CD4-positive, CD25-positive, alpha-beta regulatory T cell (primary cell): Measurements from ENCODE around the gene SLC19A1. TPM values are rescaled to one million over a fixed set of nuclear protein-coding genes. Genes with fewer than 3 reads are reported as not detected.

Experiments
- ATAC-seq, 2 donors: fragments of 150-1000 bp; cut with Tn5 transposase; one replicate each; pipeline ENCODE4 v1.10.0; 2021; ENCODE audit warnings: low read depth in 2 of 2, moderate number of reproducible peaks in 2 of 2, moderate library complexity in 1 of 2
- DNase-seq, 3 donors: peaks; one replicate each; pipeline versions ENCODE4 v3.0.0 to v3.0.0-alpha.2; 2012 to 2022; ENCODE audit warnings: mixed read lengths in 1 of 3
- H3K27ac ChIP-seq: one replicate; pipeline ENCODE4 v1.7.0; 2013; ENCODE audit warnings: mild to moderate bottlenecking, low read length; ENCODE audit not compliant: insufficient read depth, poor library complexity, severe bottlenecking
- H3K27me3 ChIP-seq: one replicate; pipeline ENCODE4 v1.7.0; 2013; ENCODE audit warnings: low read length; ENCODE audit not compliant: control insufficient read depth, insufficient read depth
- H3K36me3 ChIP-seq: one replicate; pipeline ENCODE4 v1.7.0; 2013; ENCODE audit warnings: mild to moderate bottlenecking, low read length, moderate library complexity; ENCODE audit not compliant: control insufficient read depth, insufficient read depth
- H3K4me1 ChIP-seq: 2 replicates; pipeline ENCODE4 v1.7.0; 2013; ENCODE audit warnings: mild to moderate bottlenecking, low read length; ENCODE audit not compliant: insufficient read depth, control insufficient read depth, poor library complexity, severe bottlenecking
- H3K4me3 ChIP-seq: one replicate; pipeline ENCODE4 v1.7.0; 2013; ENCODE audit warnings: low read depth, mild to moderate bottlenecking, low read length, moderate library complexity
- H3K9me3 ChIP-seq, 2 experiments: 1 replicate in 1 of 2; 2 replicates in 1 of 2; pipeline ENCODE4 v1.7.0; 2013; ENCODE audit warnings: low read length in 2 of 2, mild to moderate bottlenecking in 1 of 2, moderate library complexity in 1 of 2; ENCODE audit not compliant: control insufficient read depth in 2 of 2
- H3K27ac Mint-ChIP-seq, 3 donors: one replicate each; pipeline ENCODE4 v1.8.0; 2020 to 2022; ENCODE audit warnings: mild to moderate bottlenecking in 3 of 3, mixed read lengths in 3 of 3, moderate library complexity in 2 of 3
- H3K27me3 Mint-ChIP-seq: one replicate; pipeline ENCODE4 v1.8.0; 2022; ENCODE audit warnings: mild to moderate bottlenecking, mixed read lengths
- H3K36me3 Mint-ChIP-seq: one replicate; pipeline ENCODE4 v1.8.0; 2020; ENCODE audit warnings: mixed read lengths
- H3K4me1 Mint-ChIP-seq, 4 donors: one replicate each; pipeline ENCODE4 v1.8.0; 2020 to 2022; ENCODE audit warnings: mixed read lengths in 4 of 4, mild to moderate bottlenecking in 1 of 4
- H3K4me3 Mint-ChIP-seq, 4 donors: one replicate each; pipeline ENCODE4 v1.8.0; 2020 to 2022; ENCODE audit warnings: mild to moderate bottlenecking in 4 of 4, mixed read lengths in 4 of 4, moderate library complexity in 3 of 4
- H3K9me3 Mint-ChIP-seq, 7 donors: one replicate each; pipeline ENCODE4 v1.8.0; 2020 to 2022; ENCODE audit warnings: mixed read lengths in 7 of 7, mild to moderate bottlenecking in 3 of 7, moderate library complexity in 2 of 7
- polyA plus RNA-seq, 4 donors: library from polyadenylated mRNA; unstranded; fragments of 300-500 nt; fragmentation: Illumina TruSeq; gene quantifications; one replicate each; pipeline ENCODE4 v1.2.3, GENCODE V29; 2021
- total RNA-seq: library from RNA; stranded (reverse); gene quantifications from one replicate; pipeline ENCODE4 v1.2.3, GENCODE V29; 2022

The SLC19A1 gene
- total and polyA plus RNA-seq, 5 donors from 2014 or later, result 4.7 to 10.8 (median 5.3) TPM

DNA sequence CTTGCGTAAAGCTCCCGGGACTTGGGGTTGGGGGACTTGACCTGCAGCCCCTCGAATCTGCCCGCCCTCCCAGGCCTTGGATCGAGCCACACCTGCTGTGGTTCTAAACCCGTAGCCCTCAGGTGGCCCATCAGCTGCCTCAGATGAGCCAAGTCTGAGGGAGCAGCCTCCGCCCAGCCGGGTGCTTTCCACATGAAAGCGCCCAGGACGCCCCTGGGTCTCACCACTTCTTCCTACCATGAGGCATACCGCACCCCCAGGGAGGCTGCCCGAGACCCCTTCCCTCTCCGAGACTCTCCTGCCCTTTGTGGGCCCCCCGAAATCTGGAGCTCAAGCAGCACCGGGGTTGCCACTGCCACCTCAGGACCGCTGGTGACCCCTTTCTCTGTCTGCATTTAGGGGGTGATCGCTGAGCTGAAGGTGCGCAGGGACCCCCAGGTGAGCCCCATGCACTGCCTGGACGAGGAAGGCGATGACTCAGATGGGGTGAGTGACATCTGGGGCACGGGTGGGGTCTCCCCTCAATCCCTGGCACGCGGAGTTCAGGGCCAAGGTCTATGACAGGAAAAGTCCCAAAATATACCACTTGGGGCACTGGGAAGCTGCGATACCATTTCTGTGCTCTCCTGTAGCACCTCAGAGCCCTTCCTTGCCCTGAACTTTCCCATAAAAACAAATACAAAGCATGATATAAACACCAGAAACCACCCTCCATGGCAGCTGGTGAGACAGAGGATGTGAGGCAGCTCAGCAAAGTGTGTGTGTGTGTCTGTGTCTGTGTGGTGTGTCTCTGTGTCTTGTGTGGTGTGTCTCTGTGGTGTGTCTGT, 68.5 kb downstream of the SLC19A1 start:
- Histone ChIP-seq H3K4me1 (peaks cover 15% of the 10 kb centered on the region), H3K27ac (no peak overlapping the region), H3K9me3 (no peaks in the 10 kb centered on the region), H3K27me3 (no peaks in the 10 kb centered on the region), H3K4me3 (no peak overlapping the region), H3K36me3 (no peaks in the 10 kb centered on the region)
- no peak for DNase-seq
- Mint-ChIP-seq H3K36me3 (no peaks in the 10 kb centered on the region), H3K4me3 (peak overlapping the region in 1 of 4 donors; percentile 49), H3K27me3 (no peaks in the 10 kb centered on the region), H3K4me1 (peaks cover 5 to 37% (median 21%) of the 10 kb centered on the region in 4 donors), H3K27ac (peak overlapping the region in 2 of 3 donors; percentile 87 to 88), H3K9me3 (no peaks in the 10 kb centered on the region)
- no peak for ATAC-seq

DNA sequence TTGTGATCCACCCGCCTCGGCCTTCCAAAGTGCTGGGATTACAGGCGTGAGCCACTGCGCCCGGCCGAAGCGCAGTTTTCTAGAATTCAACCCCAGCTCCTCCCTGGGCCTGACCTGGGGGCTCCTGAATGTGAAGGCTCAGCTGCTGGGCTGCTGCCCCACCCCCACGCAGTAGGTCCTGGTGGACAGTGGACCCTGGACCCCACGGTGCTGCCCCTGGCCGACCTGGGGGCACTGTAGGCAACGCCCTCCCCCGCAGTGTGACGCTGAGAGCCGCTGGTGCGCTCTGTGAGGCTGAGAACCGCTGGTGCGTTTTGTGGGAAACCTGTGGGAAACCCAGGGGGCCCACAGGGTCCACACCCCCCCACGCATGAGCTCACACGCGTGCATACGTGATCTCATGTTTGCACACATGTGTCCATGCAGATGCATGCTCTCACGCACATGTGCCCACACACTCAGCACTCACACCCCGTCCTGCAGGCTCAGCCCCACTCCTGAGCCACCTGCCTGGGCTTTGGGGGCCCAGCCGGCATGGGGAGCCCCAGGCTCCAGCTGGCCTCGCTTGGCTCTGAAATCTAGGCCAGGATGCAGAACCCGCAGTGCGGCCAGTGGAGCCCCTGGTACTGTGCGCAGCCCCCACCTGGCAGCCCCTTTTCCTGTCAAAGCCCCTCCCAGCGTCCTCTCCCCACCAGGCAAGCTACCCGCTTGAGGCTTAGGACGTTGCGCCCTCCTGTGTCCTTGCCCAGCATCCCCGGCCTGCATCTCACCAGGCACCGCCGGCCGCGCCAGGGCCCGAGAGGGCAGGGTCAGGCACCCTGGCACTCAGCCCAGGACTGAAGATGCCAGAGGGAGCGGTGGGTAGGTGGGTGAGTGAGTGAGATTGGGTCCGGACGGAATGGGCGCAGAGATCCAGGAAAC, 69.5 kb downstream of the SLC19A1 start:
- Mint-ChIP-seq H3K27me3 (no peaks in the 10 kb centered on the region), H3K4me3 (no peak overlapping the region), H3K9me3 (no peaks in the 10 kb centered on the region), H3K27ac (no peak overlapping the region), H3K36me3 (no peaks in the 10 kb centered on the region), H3K4me1 (peaks cover 5 to 29% (median 13%) of the 10 kb centered on the region in 4 donors)
- Histone ChIP-seq H3K36me3 (no peaks in the 10 kb centered on the region), H3K4me3 (no peak overlapping the region), H3K4me1 (peaks cover 5% of the 10 kb centered on the region), H3K27ac (no peak overlapping the region), H3K27me3 (no peaks in the 10 kb centered on the region), H3K9me3 (no peaks in the 10 kb centered on the region)
- no peak for DNase-seq
- no peak for ATAC-seq

DNA sequence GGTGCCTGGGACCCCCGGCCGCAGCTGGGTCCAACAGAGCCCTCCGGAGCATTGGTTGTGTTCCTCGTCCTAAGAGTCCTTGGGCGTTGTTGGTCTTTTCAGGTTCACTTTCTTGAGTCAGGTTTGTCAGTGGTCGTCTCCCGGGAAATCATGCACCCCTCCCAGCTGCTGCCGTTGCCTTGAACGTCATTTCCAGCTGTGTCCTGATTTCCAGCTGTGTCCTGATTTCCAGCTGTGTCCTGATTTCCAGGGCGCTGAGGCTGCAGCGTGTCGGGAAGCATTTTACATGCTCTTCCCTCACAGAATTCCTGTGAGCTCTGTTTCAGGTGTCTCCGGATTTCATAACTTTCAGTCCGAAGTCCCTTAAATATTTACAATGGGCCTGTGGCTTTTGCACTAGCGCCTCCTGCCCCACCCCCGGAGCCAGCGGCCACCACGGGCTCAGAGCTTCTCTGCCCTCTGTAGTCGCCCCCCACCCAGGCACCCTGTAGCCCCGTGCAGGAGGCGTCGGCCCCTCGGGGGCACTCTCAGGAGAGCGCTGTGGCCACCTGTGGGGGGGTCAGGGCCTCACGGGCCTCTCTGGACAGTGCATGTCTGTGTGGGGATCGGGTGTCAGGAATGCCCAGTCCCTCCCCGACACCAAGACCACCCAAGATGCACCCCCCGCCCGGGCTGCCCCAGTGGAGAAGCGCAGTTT, 70.6 kb downstream of the SLC19A1 start:
- H3K27me3 Mint-ChIP-seq, result no peaks in the 10 kb centered on the region
- no peaks in the 10 kb centered on the region for H3K9me3 Mint-ChIP-seq
- H3K9me3 ChIP-seq, result no peaks in the 10 kb centered on the region
- H3K4me1 ChIP-seq, result no peaks in the 10 kb centered on the region
- H3K27ac ChIP-seq, result no peak overlapping the region
- H3K4me3 Mint-ChIP-seq, result no peak overlapping the region
- DNase-seq, result no peak
- no peaks in the 10 kb centered on the region for H3K27me3 ChIP-seq
- no peaks in the 10 kb centered on the region for H3K36me3 ChIP-seq
- no peak overlapping the region for H3K4me3 ChIP-seq
- no peaks in the 10 kb centered on the region for H3K36me3 Mint-ChIP-seq
- no peak overlapping the region for H3K27ac Mint-ChIP-seq
- H3K4me1 Mint-ChIP-seq, result peaks cover 4 to 25% (median 12%) of the 10 kb centered on the region in 4 donors
- no peak for ATAC-seq

DNA sequence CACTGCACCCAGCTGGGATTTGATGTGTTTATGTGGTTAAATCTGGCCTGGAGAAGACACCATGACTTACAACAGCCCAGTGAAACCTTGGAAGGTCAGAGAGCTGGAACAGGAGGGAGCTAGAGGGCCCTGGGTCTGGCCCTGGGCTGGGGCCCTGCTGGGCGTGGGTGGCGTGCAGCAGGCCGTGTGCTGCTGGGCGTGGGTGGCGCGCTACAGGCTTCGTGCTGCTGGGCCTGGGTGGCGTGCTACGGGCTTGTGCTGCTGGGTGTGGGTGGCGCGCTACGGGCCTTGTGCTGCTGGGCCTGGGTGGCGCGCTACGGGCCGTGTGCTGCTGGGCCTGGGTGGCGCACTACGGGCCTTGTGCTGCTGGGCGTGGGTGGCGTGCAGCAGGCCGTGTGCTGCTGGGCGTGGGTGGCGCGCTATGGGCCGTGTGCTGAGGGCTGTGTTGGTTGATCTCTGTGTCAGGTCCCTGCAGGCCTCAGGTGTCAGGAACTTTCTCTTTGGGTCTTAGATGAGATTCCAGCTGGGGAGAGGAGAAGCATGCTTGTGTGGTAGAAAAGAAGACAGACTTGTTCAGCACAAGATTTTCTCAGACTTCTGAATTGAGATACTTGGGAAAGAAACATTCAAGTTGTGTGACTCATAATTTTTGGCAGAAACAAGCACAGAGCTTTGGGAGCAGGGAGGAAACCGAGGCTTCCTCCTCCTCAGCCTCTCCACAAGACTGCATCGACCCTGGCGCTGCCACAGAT, 71.3 kb downstream of the SLC19A1 start:
- Histone ChIP-seq H3K4me1 (no peaks in the 10 kb centered on the region), H3K36me3 (no peaks in the 10 kb centered on the region), H3K27me3 (no peaks in the 10 kb centered on the region), H3K4me3 (no peak overlapping the region), H3K9me3 (no peaks in the 10 kb centered on the region), H3K27ac (no peak overlapping the region)
- Mint-ChIP-seq H3K4me1 (peaks cover 0 to 19% (median 8%) of the 10 kb centered on the region in 4 donors), H3K27ac (peak overlapping the region in 2 of 3 donors; percentile 91 to 95), H3K27me3 (no peaks in the 10 kb centered on the region), H3K36me3 (no peaks in the 10 kb centered on the region), H3K4me3 (peak overlapping the region in 1 of 4 donors; percentile 65), H3K9me3 (no peaks in the 10 kb centered on the region)
- ATAC-seq (peak; percentile 81 to 90), DNase-seq (peak in 2 of 3 donors; percentile 14 to 79)

DNA sequence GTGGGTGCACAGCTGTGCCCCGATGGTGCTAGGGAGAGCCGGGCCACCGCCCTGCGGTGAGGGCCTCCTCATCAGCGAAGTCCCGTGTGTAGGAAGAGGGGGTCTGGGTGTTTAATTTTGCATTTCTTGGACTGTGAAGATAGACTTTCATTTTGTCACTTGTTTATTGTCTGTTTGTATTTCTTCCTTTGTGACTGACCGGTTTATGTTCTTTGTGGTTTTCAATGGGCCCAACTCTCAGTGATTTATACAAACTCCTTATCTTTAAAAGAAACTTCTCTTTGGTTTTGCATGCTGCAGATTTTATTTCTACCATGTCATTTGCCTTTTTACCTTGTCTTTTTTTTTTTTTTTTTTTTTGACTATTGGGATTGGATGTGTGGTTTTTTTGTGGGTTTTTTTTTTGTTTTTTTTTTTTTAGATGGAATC, 72.1 kb downstream of the SLC19A1 start:
- no peaks in the 10 kb centered on the region for H3K9me3 ChIP-seq
- ATAC-seq (no peak), DNase-seq (no peak)
- no peak overlapping the region for H3K4me3 ChIP-seq
- H3K36me3 ChIP-seq, result no peaks in the 10 kb centered on the region
- peaks cover 0 to 21% (median 8%) of the 10 kb centered on the region in 4 donors for H3K4me1 Mint-ChIP-seq
- no peaks in the 10 kb centered on the region for H3K4me1 ChIP-seq
- peaks cover under 1% of the 10 kb centered on the region for H3K27me3 Mint-ChIP-seq
- H3K27ac ChIP-seq, result no peak overlapping the region
- H3K4me3 Mint-ChIP-seq, result no peak overlapping the region
- no peaks in the 10 kb centered on the region for H3K36me3 Mint-ChIP-seq
- H3K27ac Mint-ChIP-seq, result peak overlapping the region in 2 of 3 donors; percentile 42 to 80
- H3K27me3 ChIP-seq, result no peaks in the 10 kb centered on the region
- peaks cover 0 to 2% (median 0%) of the 10 kb centered on the region in 7 donors for H3K9me3 Mint-ChIP-seq

DNA sequence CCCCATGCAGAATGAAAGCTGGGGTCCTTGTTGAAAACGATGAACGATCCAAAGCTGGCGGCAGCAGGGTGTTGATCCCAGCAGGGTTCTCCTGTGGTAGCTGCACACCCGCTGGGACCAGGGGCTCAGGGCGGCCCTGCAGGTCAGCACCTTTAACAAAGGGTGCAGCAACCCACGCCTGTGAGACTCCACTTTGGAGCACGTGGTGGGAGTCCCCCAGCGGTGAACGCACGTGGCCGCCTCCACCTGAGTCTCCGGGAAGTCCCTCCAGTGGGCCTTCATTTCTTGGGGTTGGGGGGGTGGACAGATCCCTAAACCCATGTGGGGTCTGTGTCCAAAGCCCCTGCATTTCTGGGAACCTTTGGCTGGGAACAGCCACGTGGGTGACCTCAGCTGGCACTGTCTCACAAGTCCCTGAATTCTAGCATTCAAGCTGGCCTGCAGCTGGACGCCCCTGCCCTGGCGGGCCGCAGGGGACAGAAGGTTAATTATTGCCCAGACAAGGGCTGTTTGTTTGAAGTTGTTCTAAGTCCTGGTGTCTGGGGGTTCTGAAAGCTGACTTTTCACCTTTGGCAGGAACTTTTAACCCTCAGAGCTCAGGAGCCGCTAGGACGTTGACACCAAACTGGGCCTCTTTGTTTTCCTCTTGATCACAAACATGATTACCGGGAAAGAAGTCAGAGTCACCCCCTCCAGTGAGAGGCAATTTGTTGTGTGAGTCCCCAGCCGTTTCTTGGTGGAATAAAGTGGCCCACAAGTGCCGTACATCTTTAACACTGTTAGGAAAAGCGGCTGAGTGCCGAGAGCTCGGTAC, 72.8 kb downstream of the SLC19A1 start:
- H3K27ac ChIP-seq, result no peak overlapping the region
- H3K27ac Mint-ChIP-seq, result peak overlapping the region in 2 of 3 donors; percentile 42 to 80
- H3K4me1 ChIP-seq, result no peaks in the 10 kb centered on the region
- no peaks in the 10 kb centered on the region for H3K36me3 Mint-ChIP-seq
- no peaks in the 10 kb centered on the region for H3K9me3 ChIP-seq
- DNase-seq, result no peak
- no peaks in the 10 kb centered on the region for H3K36me3 ChIP-seq
- peaks cover 0 to 3% (median 0%) of the 10 kb centered on the region in 7 donors for H3K9me3 Mint-ChIP-seq
- H3K27me3 ChIP-seq, result no peaks in the 10 kb centered on the region
- no peak overlapping the region for H3K4me3 Mint-ChIP-seq
- ATAC-seq, result no peak
- H3K4me3 ChIP-seq, result no peak overlapping the region
- H3K4me1 Mint-ChIP-seq, result peaks cover 0 to 21% (median 8%) of the 10 kb centered on the region in 4 donors
- H3K27me3 Mint-ChIP-seq, result peaks cover 4% of the 10 kb centered on the region
